K562 (cell line): ENCODE results near the gene ADGRE3. TPM values are rescaled to one million over a fixed set of nuclear protein-coding genes. Genes with fewer than 3 reads are reported as not detected.

ENCODE experiments used
- C11orf30 ChIP-seq: fragments of 450-650 bp; IDR thresholded peaks from 2 replicates; pipeline ENCODE4 v1.6.1; 2016; ENCODE audit warnings: low read depth, mild to moderate bottlenecking
- ETV6 ChIP-seq, 3 experiments: fragments of 150-350 bp in 1 of 3; sonication (generic) in 1 of 3; formaldehyde crosslinking in 1 of 3; IDR thresholded peaks; 2 replicates each; pipeline versions ENCODE4 v1.6.1 to v1.8.0; 2014 to 2022; ENCODE audit warnings: borderline replicate concordance in 2 of 3, low read depth in 2 of 3, antibody characterized with exemption in 1 of 3, low read length in 1 of 3, mild to moderate bottlenecking in 1 of 3, missing genetic modification reagents in 1 of 3
- JUN ChIP-seq, 2 experiments: sonication (generic) in 1 of 2; formaldehyde crosslinking in 1 of 2; IDR thresholded peaks; 2 replicates each; pipeline versions ENCODE4 v1.6.1 to v1.8.0; 2012 to 2022; ENCODE audit warnings: borderline replicate concordance in 2 of 2, mild to moderate bottlenecking in 2 of 2, improper control_type of control experiment in 1 of 2, low read depth in 1 of 2, low read length in 1 of 2, missing genetic modification reagents in 1 of 2
- KLF1 ChIP-seq: fragments of 450-650 bp; IDR thresholded peaks from 2 replicates; pipeline ENCODE4 v1.6.1; 2016; ENCODE audit warnings: missing genetic modification characterization, missing compliant biosample characterization
- NCOR1 ChIP-seq: fragments of 450-650 bp; IDR thresholded peaks from 2 replicates; pipeline ENCODE4 v1.6.1; 2016; ENCODE audit warnings: mild to moderate bottlenecking, moderate library complexity
- SMAD1 ChIP-seq: fragments of 150-350 bp; IDR thresholded peaks from 2 replicates; pipeline ENCODE4 v1.6.1; 2014; ENCODE audit warnings: low read length, low read depth; ENCODE audit not compliant: partially characterized antibody
- SMAD4 ChIP-seq: fragments of 250-450 bp; sonication (Bioruptor Pico); conservative IDR thresholded peaks from 2 replicates; pipeline ENCODE4 v1.8.0; 2021; ENCODE audit warnings: inconsistent platforms, mild to moderate bottlenecking, moderate library complexity
- TAF1 ChIP-seq: IDR thresholded peaks from 2 replicates; pipeline ENCODE4 v1.6.1; 2011; ENCODE audit warnings: mild to moderate bottlenecking, low read length, moderate library complexity; ENCODE audit not compliant: insufficient read depth, control insufficient read depth, severe bottlenecking; ENCODE audit errors: extremely low read depth
- TBP ChIP-seq: optimal IDR thresholded peaks from 2 replicates; pipeline ENCODE3; 2011; ENCODE audit warnings: low read depth, low read length, improper control_type of control experiment
- ZBTB12 ChIP-seq: fragments of 250-450 bp; sonication (Bioruptor Pico); IDR thresholded peaks from 2 replicates; pipeline ENCODE4 v1.4.0; 2020
- ZFX ChIP-seq: sonication (generic); formaldehyde crosslinking; IDR thresholded peaks from 2 replicates; pipeline ENCODE4 v1.8.0; 2022; ENCODE audit warnings: mild to moderate bottlenecking, missing genetic modification reagents, moderate library complexity
- ZNF174 ChIP-seq: fragments of 250-450 bp; sonication (Bioruptor Pico); IDR thresholded peaks from 2 replicates; pipeline ENCODE4 v1.4.0; 2020; ENCODE audit warnings: mild to moderate bottlenecking
- ZNF197 ChIP-seq: fragments of 200-800 bp; sonication (Bioruptor generic); IDR thresholded peaks from 2 replicates; pipeline ENCODE4 v1.6.1; 2016; ENCODE audit warnings: low read depth, missing genetic modification characterization, missing compliant biosample characterization
- ZNF384 ChIP-seq: IDR thresholded peaks from 2 replicates; pipeline ENCODE4 v1.6.1; 2012; ENCODE audit warnings: low read depth, low read length, improper control_type of control experiment
- ZNF445 ChIP-seq: fragments of 250-450 bp; sonication (Bioruptor Pico); IDR thresholded peaks from 2 replicates; pipeline ENCODE4 v1.4.0; 2020; ENCODE audit warnings: low read depth, mild to moderate bottlenecking, moderate library complexity
- polyA plus RNA-seq, 8 experiments: library from polyadenylated mRNA; depleted of rRNA in 4 of 8; stranded (reverse) in 5 of 8; unstranded in 3 of 8; fragments of >200 nt; fragmentation: Nextera tagmentation in 2 of 8; fragmentation: Illumina TruSeq in 1 of 8; extraction: Ambion mirVana in 2 of 8; extraction: Trizol in 1 of 8; gene quantifications; 2 replicates each; pipeline versions ENCODE4 v1.2.1 to v1.2.3, GENCODE V29; 2011 to 2014; ENCODE audit warnings: inconsistent platforms in 1 of 8, missing spikeins in 1 of 8
- total RNA-seq, 7 experiments: library from RNA; depleted of rRNA in 6 of 7; stranded (reverse); fragments of >200 nt in 6 of 7; fragmentation: Illumina TruSeq in 2 of 7; extraction: Trizol in 2 of 7; gene quantifications; 2 replicates each; pipeline versions ENCODE4 v1.2.1 to v1.2.3, GENCODE V29; 2011 to 2021; ENCODE audit warnings: low replicate concordance in 1 of 7
- TF ChIP-seq, protein P1 (sequence below): IDR thresholded peaks from 3 replicates; pipeline ENCODE4 v1.6.1; 2011; ENCODE audit warnings: borderline replicate concordance, mild to moderate bottlenecking; ENCODE audit not compliant: insufficient read length, insufficient read depth
- TF ChIP-seq, protein P2 (sequence below): sonication (generic); formaldehyde crosslinking; IDR thresholded peaks from 2 replicates; pipeline ENCODE4 v1.8.0; 2022; ENCODE audit warnings: missing genetic modification reagents, mild to moderate bottlenecking, moderate library complexity, borderline replicate concordance
- TF ChIP-seq, protein P3 (sequence below), 2 experiments: fragments of 150-350 bp in 1 of 2; IDR thresholded peaks; 2 replicates each; pipeline ENCODE4 v1.6.1; 2012 to 2016; ENCODE audit warnings: low read depth in 2 of 2, low read length in 2 of 2, mild to moderate bottlenecking in 1 of 2, moderate library complexity in 1 of 2

ADGRE3 gene
- total and polyA plus RNA-seq, 9 of the 15 experiments (the other 6 are each of a cell fraction or from before 2014, with no cell fraction given), result not detected

DNA sequence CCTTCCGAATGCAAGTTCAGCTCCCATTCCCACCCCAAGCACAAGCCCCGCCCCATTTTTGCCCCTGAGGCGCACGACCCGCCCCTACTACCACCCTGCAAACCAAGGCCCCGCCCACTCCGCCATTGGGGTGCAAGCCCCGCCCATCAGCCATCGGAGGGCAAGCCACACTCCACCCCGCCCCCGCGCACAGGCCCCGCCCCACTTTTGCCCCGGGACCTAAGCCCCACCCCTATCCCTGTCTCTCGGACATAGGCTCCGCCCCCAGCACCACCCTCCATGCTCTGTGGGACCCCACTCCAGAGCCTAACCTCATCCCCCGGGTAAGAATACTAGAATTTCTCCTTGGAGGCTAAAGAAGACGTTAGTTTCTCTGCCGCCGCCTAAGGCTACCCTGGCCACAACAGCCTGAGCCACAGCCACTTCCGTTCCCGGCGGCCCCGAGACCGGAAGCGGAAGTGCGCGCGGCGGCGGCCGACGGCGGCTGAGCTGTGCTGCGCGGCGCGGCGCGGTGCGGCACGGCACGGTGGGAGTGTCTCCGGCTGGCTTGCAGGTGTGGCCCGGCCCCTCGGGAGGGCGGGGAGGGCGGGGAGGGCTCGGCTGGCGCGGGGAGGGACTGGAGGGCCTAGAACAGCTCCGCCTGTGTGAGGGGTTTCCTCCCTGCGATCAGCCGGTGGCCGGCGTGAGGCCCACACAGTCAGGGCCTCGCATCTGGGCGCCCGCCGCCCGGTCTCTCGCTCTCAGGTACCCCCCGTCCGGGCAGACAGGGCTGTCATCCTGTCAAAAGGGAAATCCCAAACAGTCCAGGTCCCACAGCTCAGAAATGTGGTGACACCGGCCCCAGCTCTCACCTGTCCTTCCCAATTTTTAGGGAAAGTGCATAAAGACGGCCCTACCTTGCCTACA, 15.2 kb upstream of the ADGRE3 start, which contains the start of gene ZNF333 (continued):
- TF ChIP-seq JUN (IDR thresholded peaks at IDR 0.05; ENCODE audit: borderline replicate concordance, low read depth, low read length) (peak; percentile 48; the same call in 1 of the 2 replicates), JUN (CRISPR knock-in tag; IDR thresholded peaks at IDR 0.05; ENCODE audit: borderline replicate concordance) (no peak), SMAD1 (peak; percentile 74), ZNF174 (CRISPR knock-in tag) (0 out of 2 replicates have a peak, but pooled peaks have one; percentile 77), TBP (peak; percentile 72), ZNF384 (no peak), ZFX (CRISPR knock-in tag) (peak; percentile 76), ZNF197 (CRISPR knock-in tag) (no peak), ZNF445 (CRISPR knock-in tag) (no peak), NCOR1 (peak; percentile 25; the same call in 1 of the 2 replicates), ETV6 (IDR thresholded peaks at IDR 0.05; ENCODE audit: borderline replicate concordance in 1 of 2, low read depth in 2 of 2, low read length in 1 of 2) (peak in 1 of 2 experiments; percentile 32; a peak in 1 of 4 replicates), ETV6 (CRISPR knock-in tag; IDR thresholded peaks at IDR 0.05; ENCODE audit: borderline replicate concordance) (no peak), TAF1 (peak; percentile 63), SMAD4 (peak; percentile 54; the same call in 1 of the 2 replicates), C11orf30 (peak; percentile 42), KLF1 (tag) (0 out of 2 replicates have a peak, but pooled peaks have one; percentile 38), ZBTB12 (CRISPR knock-in tag) (0 out of 2 replicates have a peak, but pooled peaks have one; percentile 44)
- TF ChIP-seq, protein P1, sequence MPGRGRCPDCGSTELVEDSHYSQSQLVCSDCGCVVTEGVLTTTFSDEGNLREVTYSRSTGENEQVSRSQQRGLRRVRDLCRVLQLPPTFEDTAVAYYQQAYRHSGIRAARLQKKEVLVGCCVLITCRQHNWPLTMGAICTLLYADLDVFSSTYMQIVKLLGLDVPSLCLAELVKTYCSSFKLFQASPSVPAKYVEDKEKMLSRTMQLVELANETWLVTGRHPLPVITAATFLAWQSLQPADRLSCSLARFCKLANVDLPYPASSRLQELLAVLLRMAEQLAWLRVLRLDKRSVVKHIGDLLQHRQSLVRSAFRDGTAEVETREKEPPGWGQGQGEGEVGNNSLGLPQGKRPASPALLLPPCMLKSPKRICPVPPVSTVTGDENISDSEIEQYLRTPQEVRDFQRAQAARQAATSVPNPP, result no peak
- TF ChIP-seq, protein P2, sequence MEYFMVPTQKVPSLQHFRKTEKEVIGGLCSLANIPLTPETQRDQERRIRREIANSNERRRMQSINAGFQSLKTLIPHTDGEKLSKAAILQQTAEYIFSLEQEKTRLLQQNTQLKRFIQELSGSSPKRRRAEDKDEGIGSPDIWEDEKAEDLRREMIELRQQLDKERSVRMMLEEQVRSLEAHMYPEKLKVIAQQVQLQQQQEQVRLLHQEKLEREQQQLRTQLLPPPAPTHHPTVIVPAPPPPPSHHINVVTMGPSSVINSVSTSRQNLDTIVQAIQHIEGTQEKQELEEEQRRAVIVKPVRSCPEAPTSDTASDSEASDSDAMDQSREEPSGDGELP (CRISPR knock-in tag), result peak; percentile 50; the same call in 1 of the 2 replicates
- TF ChIP-seq, protein P3, sequence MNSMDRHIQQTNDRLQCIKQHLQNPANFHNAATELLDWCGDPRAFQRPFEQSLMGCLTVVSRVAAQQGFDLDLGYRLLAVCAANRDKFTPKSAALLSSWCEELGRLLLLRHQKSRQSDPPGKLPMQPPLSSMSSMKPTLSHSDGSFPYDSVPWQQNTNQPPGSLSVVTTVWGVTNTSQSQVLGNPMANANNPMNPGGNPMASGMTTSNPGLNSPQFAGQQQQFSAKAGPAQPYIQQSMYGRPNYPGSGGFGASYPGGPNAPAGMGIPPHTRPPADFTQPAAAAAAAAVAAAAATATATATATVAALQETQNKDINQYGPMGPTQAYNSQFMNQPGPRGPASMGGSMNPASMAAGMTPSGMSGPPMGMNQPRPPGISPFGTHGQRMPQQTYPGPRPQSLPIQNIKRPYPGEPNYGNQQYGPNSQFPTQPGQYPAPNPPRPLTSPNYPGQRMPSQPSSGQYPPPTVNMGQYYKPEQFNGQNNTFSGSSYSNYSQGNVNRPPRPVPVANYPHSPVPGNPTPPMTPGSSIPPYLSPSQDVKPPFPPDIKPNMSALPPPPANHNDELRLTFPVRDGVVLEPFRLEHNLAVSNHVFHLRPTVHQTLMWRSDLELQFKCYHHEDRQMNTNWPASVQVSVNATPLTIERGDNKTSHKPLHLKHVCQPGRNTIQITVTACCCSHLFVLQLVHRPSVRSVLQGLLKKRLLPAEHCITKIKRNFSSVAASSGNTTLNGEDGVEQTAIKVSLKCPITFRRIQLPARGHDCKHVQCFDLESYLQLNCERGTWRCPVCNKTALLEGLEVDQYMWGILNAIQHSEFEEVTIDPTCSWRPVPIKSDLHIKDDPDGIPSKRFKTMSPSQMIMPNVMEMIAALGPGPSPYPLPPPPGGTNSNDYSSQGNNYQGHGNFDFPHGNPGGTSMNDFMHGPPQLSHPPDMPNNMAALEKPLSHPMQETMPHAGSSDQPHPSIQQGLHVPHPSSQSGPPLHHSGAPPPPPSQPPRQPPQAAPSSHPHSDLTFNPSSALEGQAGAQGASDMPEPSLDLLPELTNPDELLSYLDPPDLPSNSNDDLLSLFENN (IDR thresholded peaks at IDR 0.05; ENCODE audit: low read depth in 2 of 2, low read length in 2 of 2), result peak in 1 of 2 experiments; percentile 55; a peak in 1 of 4 replicates
